Esophagus squamous epithelium (tissue), 5 donors: ENCODE measurements around the gene AKIRIN2. TPM values are rescaled to one million over a fixed set of nuclear protein-coding genes. Genes with fewer than 3 reads are reported as not detected.
"Not testable (repeated sequence)": the region's sequence is repeated elsewhere in the genome, so short reads cannot be mapped to it uniquely, and the experiment has no call there.

ENCODE experiments used
- DNase-seq: peaks from one replicate; lab custom pipeline; 2025; lab: John Stamatoyannopoulos, UW
- H3K27ac ChIP-seq, 4 donors: fragments of 200-600 bp; sonication (generic); one replicate each; pipeline ENCODE4 v1.5.1; 2016 to 2019; ENCODE audit warnings: mild to moderate bottlenecking in 1 of 4
- H3K27me3 ChIP-seq, 4 donors: fragments of 200-600 bp; sonication (generic); 1 replicate in 3 of 4; 2 replicates in 1 of 4; pipeline versions ENCODE4 v1.5.1 to v1.6.0; 2017 to 2021; ENCODE audit warnings: antibody characterized with exemption in 1 of 4
- H3K36me3 ChIP-seq, 3 donors: fragments of 200-600 bp; sonication (generic); one replicate each; pipeline ENCODE4 v1.5.1; 2016 to 2019
- H3K4me1 ChIP-seq, 3 donors: fragments of 200-600 bp; sonication (generic); one replicate each; pipeline ENCODE4 v1.5.1; 2017 to 2019
- H3K4me3 ChIP-seq, 4 donors: fragments of 200-600 bp; sonication (generic); 1 replicate in 3 of 4; 2 replicates in 1 of 4; pipeline ENCODE4 v1.5.1; 2016 to 2019; ENCODE audit warnings: mild to moderate bottlenecking in 2 of 4, moderate library complexity in 1 of 4
- H3K9me3 ChIP-seq, 3 donors: fragments of 200-600 bp; sonication (generic); one replicate each; pipeline ENCODE4 v1.5.1; 2016 to 2019
- POLR2A ChIP-seq, 4 donors: fragments of 450-650 bp; IDR thresholded peaks; one replicate each; pipeline ENCODE4 v1.6.1; 2017; ENCODE audit warnings: antibody characterized with exemption in 4 of 4, mild to moderate bottlenecking in 4 of 4, moderate library complexity in 3 of 4
- WGBS, 2 donors: methylation state at CpG; one replicate each; pipeline ENCODE4 v1.1.5; 2018; 5-methylcytosine and 5-hydroxymethylcytosine counted together
- intact Hi-C: fragments of 100-400 bp; cut with DNase I; formaldehyde crosslinking; loops from one replicate; pipeline ENCODE4 v1.15.0; 2022
- total RNA-seq, 4 donors: library from RNA; depleted of rRNA; stranded (reverse); fragments of >200 nt; gene quantifications; one replicate each; pipeline ENCODE4 v1.1.0, GENCODE V29; 2016
- TF ChIP-seq, protein P1 (sequence below), 6 experiments: fragments of 450-650 bp in 4 of 6; fragments of 200-600 bp in 2 of 6; sonication (generic) in 2 of 6; IDR thresholded peaks; one replicate each; pipeline ENCODE4 v1.5.1; 2016 to 2019; ENCODE audit warnings: antibody characterized with exemption in 6 of 6, mild to moderate bottlenecking in 4 of 6, moderate library complexity in 4 of 6
- donor health status: DM: yes; HTN: yes; CAD: no.

The AKIRIN2 gene
- total RNA-seq, 4 donors from 2014 or later, result 13.8 to 36.7 (median 25.4) TPM

DNA sequence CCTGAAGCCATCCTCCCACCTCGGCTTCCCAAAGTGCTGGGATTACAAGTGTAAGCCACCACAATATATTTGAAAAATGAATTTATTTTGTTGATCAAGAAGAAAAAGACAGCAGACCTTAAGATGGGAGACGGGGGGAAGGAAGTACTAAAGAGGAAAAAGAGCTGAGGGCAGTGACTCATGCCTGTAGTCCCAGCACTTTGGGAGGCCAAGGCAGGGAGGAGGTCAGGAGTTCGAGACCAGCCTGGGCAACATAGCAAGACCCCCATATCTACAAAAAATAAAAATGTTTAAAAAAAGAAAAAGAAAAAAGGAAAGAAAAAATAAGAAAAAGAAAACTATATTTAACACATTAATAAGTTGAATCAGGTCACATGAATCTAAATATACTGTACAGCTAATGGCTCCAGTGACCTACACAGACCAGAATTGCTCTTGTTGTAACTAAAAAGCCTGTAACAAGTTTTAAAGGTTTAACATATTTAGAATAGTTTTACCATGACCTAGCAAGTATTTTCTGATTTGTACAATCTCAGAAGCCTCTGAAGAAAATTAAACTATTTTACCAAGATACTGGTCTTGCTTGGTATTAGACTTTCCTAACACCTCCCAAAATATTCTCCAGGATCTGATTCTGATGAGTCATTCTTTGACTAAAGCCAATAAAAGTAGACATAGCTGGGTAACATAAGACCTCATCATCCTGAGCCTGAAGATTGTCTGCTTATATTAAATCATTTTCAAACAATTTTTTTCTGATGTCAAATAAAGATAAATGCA, 4.3 kb upstream of the AKIRIN2 start:
- Histone ChIP-seq H3K27me3 (no peaks in the 10 kb centered on the region), H3K9me3 (no peaks in the 10 kb centered on the region), H3K4me3 (no peak overlapping the region), H3K4me1 (peaks cover 0 to 7% (median 4%) of the 10 kb centered on the region in 3 donors), H3K27ac (no peak overlapping the region), H3K36me3 (no peaks in the 10 kb centered on the region)
- WGBS, 2 donors, result 79 to 82% methylated on average over 3 of the region's 3 CpGs
- DNase-seq, result no peak
- intact Hi-C loops, result no loop called here
- TF ChIP-seq, protein P1, sequence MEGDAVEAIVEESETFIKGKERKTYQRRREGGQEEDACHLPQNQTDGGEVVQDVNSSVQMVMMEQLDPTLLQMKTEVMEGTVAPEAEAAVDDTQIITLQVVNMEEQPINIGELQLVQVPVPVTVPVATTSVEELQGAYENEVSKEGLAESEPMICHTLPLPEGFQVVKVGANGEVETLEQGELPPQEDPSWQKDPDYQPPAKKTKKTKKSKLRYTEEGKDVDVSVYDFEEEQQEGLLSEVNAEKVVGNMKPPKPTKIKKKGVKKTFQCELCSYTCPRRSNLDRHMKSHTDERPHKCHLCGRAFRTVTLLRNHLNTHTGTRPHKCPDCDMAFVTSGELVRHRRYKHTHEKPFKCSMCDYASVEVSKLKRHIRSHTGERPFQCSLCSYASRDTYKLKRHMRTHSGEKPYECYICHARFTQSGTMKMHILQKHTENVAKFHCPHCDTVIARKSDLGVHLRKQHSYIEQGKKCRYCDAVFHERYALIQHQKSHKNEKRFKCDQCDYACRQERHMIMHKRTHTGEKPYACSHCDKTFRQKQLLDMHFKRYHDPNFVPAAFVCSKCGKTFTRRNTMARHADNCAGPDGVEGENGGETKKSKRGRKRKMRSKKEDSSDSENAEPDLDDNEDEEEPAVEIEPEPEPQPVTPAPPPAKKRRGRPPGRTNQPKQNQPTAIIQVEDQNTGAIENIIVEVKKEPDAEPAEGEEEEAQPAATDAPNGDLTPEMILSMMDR (IDR thresholded peaks at IDR 0.05), result no peak
- no peak for TF ChIP-seq POLR2A (IDR thresholded peaks at IDR 0.05)

- H3K36me3 ChIP-seq, result no peaks in the 10 kb centered on the region
- TF ChIP-seq POLR2A (IDR thresholded peaks at IDR 0.05), result no peak
- TF ChIP-seq, protein P1 (IDR thresholded peaks at IDR 0.05), result no peak
- intact Hi-C loops, result no loop called here
- H3K4me3 ChIP-seq, result no peak overlapping the region
- no peaks in the 10 kb centered on the region for H3K9me3 ChIP-seq
- no peak for DNase-seq
- no peak overlapping the region for H3K27ac ChIP-seq
- no peaks in the 10 kb centered on the region for H3K27me3 ChIP-seq
- H3K4me1 ChIP-seq, result peaks cover 0 to 7% (median 4%) of the 10 kb centered on the region in 3 donors
- WGBS, 2 donors, result 79 to 86% methylated on average over 4 of the region's 4 CpGs
Measured at GRCh38 chr6:87705070-87705691, 3.1 kb upstream of the AKIRIN2 start.

- WGBS, 2 donors, result 62 to 71% methylated on average over 17 to 19 of the region's 19 CpGs
- Histone ChIP-seq H3K4me1 (peaks cover 2 to 26% (median 8%) of the 10 kb centered on the region in 3 donors), H3K4me3 (peak overlapping the region; percentile 76 to 93 (median 89)), H3K27ac (peak overlapping the region; percentile 93 to 99 (median 98))
- H3K36me3 ChIP-seq, H3K9me3 ChIP-seq, DNase-seq, H3K27me3 ChIP-seq, intact Hi-C loops: not testable (repeated sequence)
Measured at GRCh38 chr6:87703039-87703438, 1.0 kb upstream of the AKIRIN2 start.

- H3K36me3 ChIP-seq, result no peaks in the 10 kb centered on the region
- H3K27ac ChIP-seq, result peak overlapping the region; percentile 93 to 99 (median 98)
- H3K4me1 ChIP-seq, result peaks cover 6 to 31% (median 12%) of the 10 kb centered on the region in 3 donors
- peak overlapping the region; percentile 76 to 93 (median 89) for H3K4me3 ChIP-seq
- WGBS, 2 donors, result 1 to 3% methylated on average over 7 of the region's 7 CpGs
- intact Hi-C loops, result no loop called here
- no peak for DNase-seq
- no peak for TF ChIP-seq POLR2A (IDR thresholded peaks at IDR 0.05)
- TF ChIP-seq, protein P1 (IDR thresholded peaks at IDR 0.05), result no peak
- H3K9me3 ChIP-seq, result no peaks in the 10 kb centered on the region
- H3K27me3 ChIP-seq, result no peaks in the 10 kb centered on the region
Measured at GRCh38 chr6:87702589-87702945, 534 bp upstream of the AKIRIN2 start.

- peak overlapping the region; percentile 76 to 93 (median 89) for H3K4me3 ChIP-seq
- peak overlapping the region; percentile 93 to 99 (median 98) for H3K27ac ChIP-seq
- no peaks in the 10 kb centered on the region for H3K27me3 ChIP-seq
- peaks cover 12 to 44% (median 22%) of the 10 kb centered on the region in 3 donors for H3K4me1 ChIP-seq
- TF ChIP-seq, protein P1 (IDR thresholded peaks at IDR 0.05), result no peak
- no peak for TF ChIP-seq POLR2A (IDR thresholded peaks at IDR 0.05)
- no peak for DNase-seq
- intact Hi-C loops, result no loop called here
- H3K36me3 ChIP-seq, result no peaks in the 10 kb centered on the region
- WGBS, 2 donors, result no CpG with 5 or more reads among the region's 36 CpGs
- H3K9me3 ChIP-seq, result no peaks in the 10 kb centered on the region
Measured at GRCh38 chr6:87701344-87701675, 723 bp downstream of the AKIRIN2 start.
